Transverse colon (tissue), 4 donors: ENCODE data around the gene RPGRIP1.
"Not testable (repeated sequence)": the region's sequence is repeated elsewhere in the genome, so short reads cannot be mapped to it uniquely, and the experiment has no call there.

Source experiments
- CTCF ChIP-seq, 5 experiments: fragments of 200-600 bp in 3 of 5; fragments of 450-650 bp in 2 of 5; sonication (generic) in 3 of 5; IDR thresholded peaks; 1 replicate in 2 of 5; 2 replicates in 3 of 5; pipeline ENCODE4 v1.5.1; 2016 to 2017; ENCODE audit warnings: antibody characterized with exemption in 5 of 5, inconsistent platforms in 3 of 5, mild to moderate bottlenecking in 2 of 5, moderate library complexity in 1 of 5
- POLR2A ChIP-seq: fragments of 450-650 bp; IDR thresholded peaks from one replicate; pipeline ENCODE4 v1.6.1; 2016; ENCODE audit warnings: antibody characterized with exemption, mild to moderate bottlenecking, moderate library complexity
- POLR2AphosphoS5 ChIP-seq, 3 donors: sonication (generic); formaldehyde crosslinking; IDR thresholded peaks; one replicate each; pipeline ENCODE4 v1.6.1; 2016; ENCODE audit warnings: antibody characterized with exemption in 3 of 3

- not testable (repeated sequence) for TF ChIP-seq CTCF (IDR thresholded peaks at IDR 0.05); POLR2A; POLR2AphosphoS5 (IDR thresholded peaks at IDR 0.05)
Observed at GRCh38 chr14:21272661-21273060, 7.2 kb upstream of the RPGRIP1 start.
